DOHH2 (cell line): ENCODE results near the gene GPRIN3.

Experiments used
- CTCF ChIP-seq: fragments of 200-600 bp; sonication (generic); IDR thresholded peaks from one replicate; pipeline ENCODE4 v1.5.1; 2014; ENCODE audit warnings: antibody characterized with exemption, mild to moderate bottlenecking, low read depth, low read length; ENCODE audit not compliant: poor library complexity, severe bottlenecking
- EZH2phosphoT487 ChIP-seq: fragments of 200-600 bp; sonication (generic); IDR thresholded peaks from 2 replicates; pipeline ENCODE4 v1.6.1; 2017; ENCODE audit warnings: borderline replicate concordance, mild to moderate bottlenecking, antibody characterized with exemption, low read length, moderate library complexity, mixed read lengths

GRCh38 chr4:89301003-89301402 lies 6.6 kb downstream of the GPRIN3 start:
- TF ChIP-seq CTCF (no peak), EZH2phosphoT487 (no peak)
